CD4-positive, alpha-beta T cell treated with Interleukin-2 at 100 ng/mL for 4 hours (primary cell): ENCODE measurements around the gene TPRG1.

Experiments
- DNase-seq: peaks from one replicate; pipeline ENCODE4 v3.0.0-alpha.2; 2020; ENCODE audit warnings: low spot score

TPRG1 gene

DNA sequence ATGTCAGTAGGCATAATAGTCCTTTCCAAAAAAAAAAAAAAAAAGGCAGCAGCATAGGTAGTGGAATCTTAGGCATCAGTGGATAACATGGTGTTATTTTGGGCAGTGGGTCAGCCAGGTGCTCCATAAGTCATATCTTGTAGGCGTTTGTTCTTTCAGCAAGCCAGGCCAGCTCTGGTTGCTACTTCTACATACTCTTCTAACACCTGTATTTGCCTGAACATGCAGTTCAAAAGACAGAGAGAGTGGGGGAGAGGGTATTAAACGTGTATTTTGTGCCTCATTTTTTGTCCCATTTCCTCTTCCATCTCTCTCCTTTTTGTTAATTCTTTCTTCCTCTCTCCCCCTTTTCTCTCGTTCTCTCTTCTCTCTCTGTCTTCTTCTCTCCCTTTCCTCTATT lies 110.4 kb downstream of the TPRG1 start:
- no peak for DNase-seq

DNA sequence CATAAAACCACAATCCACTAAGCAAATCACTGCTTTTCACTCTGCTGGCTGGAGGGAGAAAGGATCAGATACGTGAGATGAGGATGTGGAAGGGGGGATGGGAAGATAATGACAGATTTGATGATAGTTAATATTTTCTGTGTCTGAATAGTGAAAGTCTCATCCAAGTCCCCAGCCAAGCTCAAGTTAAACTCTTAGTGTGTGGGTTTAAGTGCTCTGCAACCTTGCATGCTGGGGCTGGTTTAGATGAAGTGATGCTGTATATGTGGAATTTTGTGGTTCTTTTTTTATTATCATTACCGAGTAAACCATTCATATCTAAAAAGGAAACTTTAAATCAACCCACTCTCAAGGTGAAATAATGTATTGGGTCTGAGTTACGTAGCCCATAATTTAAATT lies 111.0 kb downstream of the TPRG1 start:
- no peak for DNase-seq

DNA sequence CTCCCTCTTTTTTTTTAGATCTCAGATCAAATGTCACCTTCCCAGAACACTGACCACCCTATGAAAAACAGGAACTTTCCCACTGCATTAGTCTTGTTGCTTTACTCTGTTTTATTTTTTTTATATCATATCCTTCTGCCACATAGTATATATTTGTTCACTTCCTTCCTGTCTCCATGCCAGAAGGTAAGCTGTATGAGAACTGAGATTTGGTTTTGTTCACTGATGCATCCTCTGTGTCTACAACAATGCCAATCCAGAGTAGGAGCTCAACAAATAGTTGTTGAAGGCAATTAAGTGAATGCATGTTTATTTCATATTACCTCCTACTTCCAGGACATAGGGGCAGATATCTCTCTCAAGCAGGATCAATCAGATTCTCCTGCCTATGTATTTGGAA lies 114.4 kb downstream of the TPRG1 start:
- no peak for DNase-seq

DNA sequence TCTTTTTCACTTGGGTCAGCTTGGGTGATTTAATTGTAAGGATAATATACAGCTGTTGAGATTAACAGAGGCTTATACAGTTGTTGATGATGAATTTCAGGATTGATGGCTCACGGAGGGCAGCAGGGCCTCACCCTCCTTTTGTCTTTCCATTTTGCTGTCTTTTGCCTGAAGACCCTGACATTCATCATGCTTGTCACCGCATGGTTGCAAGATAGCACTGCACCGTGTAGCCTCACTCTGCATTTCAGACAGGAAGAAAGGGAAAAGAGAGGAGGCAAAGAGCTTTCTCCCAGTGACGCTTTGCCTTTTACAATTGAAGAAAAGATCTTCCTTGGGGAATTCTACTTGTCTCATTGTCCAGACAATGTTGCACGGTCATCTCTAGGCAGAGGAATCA lies 115.1 kb downstream of the TPRG1 start:
- no peak for DNase-seq

DNA sequence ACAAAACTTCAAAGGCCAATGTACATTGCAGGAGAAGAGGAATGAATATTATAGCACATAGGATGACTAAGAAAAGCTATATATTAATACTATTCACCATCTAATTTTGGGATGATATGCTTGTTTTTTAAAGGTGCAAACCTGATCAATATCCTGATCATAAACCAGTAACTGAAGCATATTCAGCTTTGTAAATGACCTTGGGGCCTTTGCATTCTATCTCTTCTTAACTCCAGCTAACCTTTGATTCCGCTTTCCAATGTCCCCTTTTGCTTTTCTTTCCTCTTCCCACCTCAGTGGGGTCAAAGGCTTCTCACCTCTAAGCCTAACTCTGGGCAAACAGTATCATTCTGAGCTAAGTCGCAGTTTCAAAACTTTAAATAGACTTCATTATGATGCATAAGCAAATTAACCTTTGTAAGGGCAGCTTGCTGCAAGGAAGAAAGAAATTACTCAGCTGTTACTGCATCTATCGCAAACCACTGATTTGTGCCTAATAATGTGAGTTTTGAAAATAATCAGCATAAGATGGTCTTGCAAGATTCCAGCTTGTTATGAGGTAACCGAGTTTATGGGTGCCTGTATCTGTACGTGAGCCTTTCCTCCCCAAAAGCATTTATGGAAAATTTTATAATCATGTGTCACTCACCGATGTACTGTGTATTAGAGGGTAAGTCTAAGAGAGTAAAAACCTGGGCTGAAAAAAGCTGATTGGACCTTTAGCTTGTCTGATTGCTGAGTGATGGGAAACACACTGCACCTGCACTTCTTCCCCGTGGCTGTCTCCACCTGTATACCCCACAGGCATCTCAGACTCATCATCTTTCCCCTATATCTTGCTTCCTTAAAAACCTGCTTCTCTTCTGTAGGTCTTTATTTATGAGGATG lies 116.8 kb downstream of the TPRG1 start:
- DNase-seq: no peak

DNA sequence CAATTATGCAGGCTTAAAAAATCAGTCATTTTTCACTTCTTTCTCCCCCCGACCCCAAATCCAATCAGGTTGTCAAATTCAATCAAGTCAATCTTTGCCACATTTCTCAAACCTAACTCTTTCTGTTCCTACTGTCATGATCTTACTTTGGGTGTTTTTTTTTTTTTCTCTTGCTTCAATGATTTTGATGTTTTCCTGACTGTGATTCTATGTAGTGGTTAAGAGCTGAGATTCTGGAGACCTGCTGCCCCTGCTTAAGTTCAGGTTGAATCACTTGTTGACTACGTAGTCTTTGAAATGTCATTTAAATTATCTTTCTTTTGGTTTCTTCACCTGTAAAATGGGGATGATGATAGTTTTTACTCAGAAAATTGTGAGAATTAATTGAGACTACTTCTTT lies 117.5 kb downstream of the TPRG1 start:
- DNase-seq: no peak

DNA sequence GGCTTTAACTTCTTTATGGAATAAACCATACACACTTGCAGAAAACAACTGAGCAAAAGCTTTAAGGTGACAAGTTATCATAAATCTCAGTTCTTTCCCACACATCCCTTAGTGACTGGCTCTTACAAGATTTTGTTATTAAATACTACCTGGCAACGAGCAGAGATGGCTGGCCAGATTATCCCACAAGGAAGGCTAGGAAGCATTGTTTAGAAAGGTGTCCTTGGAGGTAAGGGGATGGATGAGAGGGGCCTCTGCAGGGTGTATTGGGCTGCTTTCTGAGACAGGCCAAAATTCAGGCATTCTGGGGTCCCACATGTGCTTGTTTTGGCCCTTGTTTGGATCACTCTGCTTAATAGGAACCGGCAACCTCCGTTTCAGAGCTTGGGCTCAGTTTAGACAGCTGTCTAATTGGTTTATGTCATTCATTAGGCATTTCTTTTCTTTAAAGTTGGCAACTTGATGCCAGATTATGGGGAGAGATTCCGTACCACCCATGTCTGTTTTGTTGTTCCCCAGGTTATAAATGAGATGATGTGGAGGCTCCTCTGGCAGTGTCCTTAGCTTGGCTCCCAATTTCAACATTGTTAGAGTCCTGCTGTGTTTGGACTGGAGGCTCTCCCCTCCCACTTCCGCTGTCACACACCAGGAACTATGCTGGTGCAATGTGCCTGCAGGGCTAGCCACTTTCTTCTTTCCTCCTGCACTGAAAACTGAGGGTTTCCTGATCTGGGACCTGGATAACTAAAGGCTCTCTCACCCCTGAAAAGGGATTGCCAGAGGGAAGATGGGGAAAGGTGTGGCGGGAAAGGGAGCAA lies 121.1 kb downstream of the TPRG1 start:
- DNase-seq: no peak

DNA sequence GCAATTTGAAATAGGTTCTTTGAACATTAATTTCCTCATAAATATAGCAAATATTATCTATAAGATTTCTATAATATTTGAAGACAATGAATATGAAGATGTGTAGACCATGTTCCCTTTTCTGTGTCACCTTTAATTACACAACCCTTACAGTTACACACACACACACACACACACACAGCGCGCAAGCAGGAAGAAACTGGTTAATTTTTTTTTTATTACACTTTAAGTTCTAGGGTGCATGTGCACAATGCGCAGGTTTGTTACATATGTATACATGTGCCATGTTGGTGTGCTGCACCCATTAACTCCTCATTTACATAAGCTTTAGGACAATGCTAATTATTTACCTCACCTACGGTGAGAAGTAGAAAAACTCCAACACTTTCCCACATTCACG lies 122.9 kb downstream of the TPRG1 start:
- DNase-seq: no peak

DNA sequence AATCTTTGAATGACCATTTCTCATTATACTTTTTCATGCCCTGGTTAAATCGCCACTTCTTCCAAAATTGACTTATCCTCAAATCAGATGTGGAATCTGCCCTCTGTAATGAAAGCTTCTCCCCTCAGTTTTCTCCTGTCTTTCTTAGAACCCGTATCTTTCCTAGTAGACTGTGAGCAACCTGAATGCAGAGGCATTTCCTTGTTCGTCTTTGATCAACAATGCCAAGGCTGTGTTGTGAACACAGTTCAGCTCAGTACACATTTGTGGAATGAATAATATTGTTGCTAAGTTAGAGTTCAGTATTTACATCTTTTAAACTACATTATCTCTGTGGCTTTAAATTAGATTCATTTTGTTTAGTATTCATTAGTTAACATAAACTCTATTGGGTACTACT lies 123.3 kb downstream of the TPRG1 start:
- DNase-seq: no peak

DNA sequence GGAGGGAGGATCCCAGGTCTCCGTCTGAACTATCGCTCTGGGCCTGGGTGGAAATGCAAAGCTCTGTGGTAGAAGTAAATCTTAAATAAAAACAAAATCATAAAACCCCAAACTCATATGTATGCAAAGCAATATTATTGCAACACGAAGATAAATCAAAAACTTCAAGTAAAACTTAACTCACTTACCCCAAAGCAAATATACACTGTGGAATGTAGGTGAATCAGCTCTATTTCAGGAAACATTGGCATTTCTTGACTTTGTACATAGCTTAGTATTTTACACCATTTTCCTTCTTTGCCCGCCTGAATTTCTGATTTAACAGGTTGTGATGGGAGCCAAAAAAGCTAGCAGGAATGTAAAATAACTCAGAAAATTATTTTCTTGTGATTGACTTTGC lies 126.2 kb downstream of the TPRG1 start:
- DNase-seq: no peak

DNA sequence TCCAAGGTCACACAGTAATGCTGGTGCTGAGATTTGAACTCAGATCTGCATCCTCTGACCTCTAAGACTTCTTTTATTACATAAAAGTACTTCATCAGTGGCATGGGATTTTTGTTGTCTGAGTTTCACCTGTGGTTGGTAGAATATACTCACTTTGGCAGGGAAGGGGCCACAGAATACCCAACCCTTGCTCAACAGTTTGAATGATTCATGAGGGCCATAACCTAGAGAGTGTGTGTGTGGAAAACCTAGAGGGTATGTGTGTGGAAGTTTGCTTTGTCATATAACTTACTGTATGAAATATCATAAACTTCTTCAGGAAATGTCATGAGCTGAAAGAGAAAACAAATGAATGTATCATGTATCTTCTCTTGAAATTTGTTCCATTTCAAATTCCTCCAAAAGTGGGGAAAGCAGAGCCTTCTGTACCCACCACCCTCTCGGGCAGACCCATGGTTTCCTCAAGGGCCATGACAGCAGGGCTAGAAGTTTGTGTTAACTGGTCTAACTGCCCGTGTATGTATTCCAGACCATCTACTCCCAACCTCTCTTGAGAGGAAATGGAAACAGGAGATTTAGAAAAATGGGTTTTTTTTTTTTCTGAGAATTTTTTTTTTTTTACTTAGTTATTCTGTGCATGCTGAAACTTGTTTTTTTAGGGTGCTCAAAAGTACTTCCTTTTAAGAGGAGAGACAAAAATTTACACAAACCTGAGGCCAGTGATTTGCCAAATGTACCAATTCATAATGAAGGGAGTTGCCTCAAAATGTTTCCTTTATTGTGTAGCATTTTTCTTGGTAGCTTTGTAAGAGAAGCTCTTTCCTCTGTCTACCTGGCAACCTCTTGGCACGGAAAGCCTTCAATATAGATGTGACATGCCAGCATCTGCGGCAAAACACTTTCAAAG lies 127.0 kb downstream of the TPRG1 start:
- DNase-seq: no peak

DNA sequence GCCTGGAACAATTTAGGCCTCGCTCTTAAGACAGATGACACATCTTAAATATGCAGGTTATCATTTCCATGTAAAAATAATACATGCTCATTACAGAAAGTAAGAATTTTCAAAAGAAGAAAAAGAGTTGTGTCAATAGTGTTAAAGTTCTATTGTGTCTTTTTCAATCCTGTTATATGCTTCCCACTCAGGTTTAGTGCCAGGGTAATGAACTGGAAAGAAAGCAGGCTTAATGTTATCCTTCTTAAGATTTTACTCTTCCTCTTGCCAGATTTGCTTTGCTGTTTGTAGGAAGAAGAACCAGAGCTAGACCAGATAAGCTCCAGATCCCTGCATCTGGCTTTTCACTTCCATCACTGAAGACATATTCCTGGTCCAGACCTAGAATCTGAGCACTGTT lies 128.6 kb downstream of the TPRG1 start:
- no peak for DNase-seq

DNA sequence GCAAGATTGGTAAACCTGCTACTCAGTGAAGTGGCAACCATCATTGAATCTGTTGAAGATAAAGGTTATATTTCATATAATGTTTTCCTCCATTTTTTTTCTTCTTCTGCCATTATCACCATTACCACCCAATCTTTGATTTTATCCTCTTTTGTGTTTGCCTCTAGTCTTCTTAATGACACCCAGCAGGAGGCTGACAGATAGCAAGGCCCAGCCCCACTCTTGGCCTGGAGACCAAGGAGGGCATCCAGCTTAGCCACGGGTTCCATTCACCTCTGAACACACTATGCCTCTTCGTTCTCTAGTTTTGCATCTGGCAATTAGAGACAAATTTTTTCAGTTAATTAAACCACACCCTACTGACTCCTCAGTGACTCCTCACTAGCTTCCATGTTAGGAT lies 129.7 kb downstream of the TPRG1 start:
- no peak for DNase-seq

DNA sequence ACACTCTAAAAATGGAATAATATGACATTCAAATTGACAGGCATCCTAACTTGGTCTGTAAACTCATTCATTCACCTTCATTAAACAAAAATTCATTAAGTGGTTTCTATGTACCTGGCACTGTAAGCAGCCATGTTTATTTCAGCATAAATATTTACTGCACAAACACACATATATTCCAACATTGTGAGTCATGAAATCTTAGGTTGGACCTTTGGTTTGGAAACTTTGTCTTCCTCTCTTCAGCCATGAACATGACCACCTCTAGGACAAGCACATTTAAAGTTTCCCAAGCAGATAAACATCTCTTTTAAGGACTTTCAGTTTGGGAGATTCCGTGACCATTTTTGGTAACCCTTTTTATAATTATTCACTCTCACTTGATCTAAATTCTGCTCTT lies 131.8 kb downstream of the TPRG1 start:
- DNase-seq: no peak

DNA sequence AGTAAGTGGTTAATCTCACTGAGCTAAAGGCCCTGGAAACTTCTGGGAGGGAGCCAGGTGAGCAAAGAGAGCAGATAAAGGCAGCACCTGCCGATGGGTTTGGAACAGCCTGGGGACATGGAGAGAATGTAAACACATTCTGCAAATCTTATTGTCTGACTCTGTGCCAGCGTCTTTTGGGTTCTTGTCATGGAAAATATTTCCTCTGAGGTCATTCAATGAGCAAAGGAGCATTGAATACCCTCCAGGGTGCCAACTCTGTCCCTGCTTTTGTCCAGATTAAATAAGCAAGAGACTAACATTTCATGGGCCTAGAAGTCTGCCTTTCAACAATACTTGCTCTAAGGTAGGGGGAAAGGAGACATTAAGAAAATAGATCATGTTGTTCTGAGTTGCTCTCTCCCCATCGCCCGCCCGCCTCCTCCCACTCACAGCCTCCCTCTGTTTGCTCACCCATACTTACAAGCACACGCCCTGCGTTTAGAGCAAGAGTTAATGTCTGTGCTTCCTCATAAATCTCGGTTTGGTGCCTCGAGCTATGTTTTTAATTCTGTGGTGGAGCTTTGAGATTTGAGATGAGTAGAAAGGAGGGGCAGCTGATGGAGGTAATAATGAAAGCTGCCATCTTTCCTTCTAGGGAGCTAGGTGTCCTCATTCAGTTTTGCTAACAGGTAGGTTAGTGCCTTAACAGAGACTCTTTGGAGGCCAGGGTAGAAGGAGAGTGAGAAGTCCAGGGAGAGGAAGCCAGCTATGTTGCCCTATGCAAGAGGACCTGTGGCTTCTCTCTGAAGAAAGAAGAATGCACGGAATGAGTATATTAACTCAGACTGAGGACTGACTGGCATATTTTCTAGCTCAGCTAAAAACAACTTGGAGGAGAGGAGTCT lies 132.9 kb downstream of the TPRG1 start:
- DNase-seq: no peak

DNA sequence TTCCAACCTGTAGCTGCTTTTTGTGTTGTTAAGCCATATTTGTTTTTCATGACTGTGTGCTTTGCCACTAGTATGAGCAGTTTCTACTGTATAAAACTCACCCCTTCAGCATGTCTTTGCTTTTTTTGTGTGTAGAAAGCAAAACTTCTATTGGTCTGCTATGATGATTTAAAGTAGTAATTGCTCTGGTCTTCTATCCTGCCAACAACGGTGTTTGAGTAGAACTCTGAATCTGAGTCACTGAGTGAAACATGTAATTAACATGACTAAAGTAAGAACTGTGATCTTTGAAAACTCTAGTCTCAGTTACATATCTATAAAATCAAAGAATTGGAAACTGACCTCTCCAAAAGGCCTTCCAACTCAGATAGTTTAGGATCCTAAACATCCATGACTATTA lies 133.6 kb downstream of the TPRG1 start:
- no peak for DNase-seq

DNA sequence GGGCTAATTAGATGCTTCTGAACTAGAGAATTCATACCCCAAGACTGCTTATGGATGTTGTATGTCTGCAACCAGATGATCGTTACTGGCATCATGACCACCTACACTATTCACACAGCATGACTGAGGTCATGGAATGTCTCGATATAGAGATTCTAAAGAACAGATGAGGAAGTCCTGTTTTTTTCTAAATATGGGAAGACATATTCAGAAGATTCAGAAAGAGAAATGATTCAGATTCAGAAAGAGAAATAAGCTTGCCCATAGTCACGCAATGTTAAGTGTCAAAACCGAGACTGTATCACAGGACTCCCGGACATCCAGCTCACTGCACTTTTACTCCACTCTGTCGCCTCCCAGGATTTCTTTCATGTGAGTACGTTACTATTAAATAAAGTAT lies 136.2 kb downstream of the TPRG1 start:
- DNase-seq: no peak

DNA sequence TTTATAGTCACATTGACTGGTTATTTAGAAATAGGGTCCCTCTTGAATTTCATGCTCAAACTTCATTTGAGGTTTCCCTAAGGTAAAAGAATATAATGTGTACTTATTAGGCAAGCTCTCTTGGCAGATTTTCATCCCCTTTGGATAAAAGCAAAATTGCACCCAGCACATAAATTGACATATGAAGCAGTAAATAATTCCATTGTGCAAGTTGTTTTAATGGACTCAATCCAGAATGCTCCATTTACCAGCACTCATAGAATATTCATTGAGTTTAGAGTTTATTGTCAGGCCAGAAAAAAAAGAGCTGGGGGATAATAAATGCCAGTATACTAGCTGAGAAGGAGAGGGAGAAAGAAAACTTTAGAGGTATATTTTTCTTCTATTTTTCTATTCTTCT lies 136.8 kb downstream of the TPRG1 start:
- no peak for DNase-seq

DNA sequence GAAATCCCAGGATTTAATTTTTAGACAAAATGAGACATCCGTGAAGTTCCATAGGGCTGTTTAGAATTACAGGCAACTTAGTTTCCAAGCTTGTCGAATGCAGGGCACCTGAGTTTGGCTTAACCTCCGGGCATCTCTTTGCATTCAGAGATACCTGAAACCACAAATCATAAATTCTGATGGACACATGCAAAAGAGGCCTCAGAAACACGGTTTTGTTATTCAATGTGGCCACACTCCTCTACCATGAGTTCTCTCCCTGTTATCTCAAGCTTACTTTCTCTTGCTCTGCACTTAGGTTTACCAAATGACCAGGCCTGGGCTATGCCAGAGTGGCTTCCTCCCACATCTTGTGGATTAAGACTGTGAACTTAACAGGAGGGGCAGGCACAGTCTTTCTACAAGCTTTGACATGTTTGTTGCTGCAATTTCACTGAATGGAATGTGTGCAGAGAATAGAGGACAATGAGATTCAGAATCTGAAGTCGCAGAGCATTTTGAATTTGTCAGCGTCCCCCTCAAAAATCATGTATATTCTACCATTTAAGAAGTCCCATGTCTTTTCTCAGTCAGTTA lies 137.7 kb downstream of the TPRG1 start:
- no peak for DNase-seq

DNA sequence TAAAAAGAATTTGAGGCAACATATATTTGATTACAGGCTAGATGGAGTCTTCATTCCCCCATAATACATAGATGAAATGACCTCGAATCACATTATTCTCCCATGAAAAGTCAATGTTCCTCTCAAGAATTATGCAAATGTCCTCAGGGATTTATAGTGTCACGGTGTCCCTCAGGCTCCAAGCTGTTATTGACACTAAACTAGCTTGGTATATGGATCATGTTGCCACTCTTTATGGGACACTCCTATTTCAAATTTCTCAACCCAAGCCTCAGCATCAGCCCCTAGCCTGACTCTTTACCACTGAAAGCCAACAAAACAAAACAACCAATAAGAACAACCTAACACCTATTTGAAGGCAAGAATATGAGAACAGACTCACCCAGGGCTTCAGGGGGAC lies 139.8 kb downstream of the TPRG1 start:
- no peak for DNase-seq

DNA sequence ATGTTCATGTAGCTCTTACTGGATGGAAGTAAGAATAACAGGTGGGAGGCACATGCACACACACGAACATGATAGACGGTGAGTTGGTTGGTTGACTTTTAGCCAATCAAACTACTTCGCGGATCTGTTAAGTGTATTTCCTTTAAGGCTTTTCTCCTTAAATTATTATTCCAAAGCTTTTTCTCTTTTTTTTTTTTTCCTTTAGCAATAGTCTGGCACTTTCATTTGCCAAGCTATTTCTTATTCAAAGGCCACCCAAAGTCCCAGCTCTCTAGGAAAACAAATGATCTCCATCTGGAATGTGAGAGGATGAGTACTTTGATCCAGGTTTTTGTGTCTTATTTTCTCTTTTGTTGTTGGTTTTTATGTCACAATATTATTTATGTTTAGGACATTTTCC lies 141.1 kb downstream of the TPRG1 start:
- DNase-seq: no peak
